GM12874 (cell line): ENCODE measurements around the gene TM6SF1.

Experiments
- CTCF ChIP-seq: IDR thresholded peaks from 2 replicates; pipeline ENCODE4 v1.5.1; 2011; ENCODE audit warnings: low read depth, mild to moderate bottlenecking, control low read depth, low read length, moderate library complexity; ENCODE audit not compliant: insufficient read depth

TM6SF1 gene

GRCh38 chr15:83115410-83115809 lies 8.0 kb downstream of the TM6SF1 start:
- TF ChIP-seq CTCF = no peak

GRCh38 chr15:83115831-83116565 lies 8.6 kb downstream of the TM6SF1 start:
- TF ChIP-seq CTCF = no peak

- no peak for TF ChIP-seq CTCF
Measured at GRCh38 chr15:83118291-83118827, 10.9 kb downstream of the TM6SF1 start.

GRCh38 chr15:83118968-83119367 lies 11.5 kb downstream of the TM6SF1 start:
- TF ChIP-seq CTCF = no peak

GRCh38 chr15:83119968-83120581 lies 12.6 kb downstream of the TM6SF1 start:
- TF ChIP-seq CTCF = no peak

GRCh38 chr15:83123529-83123928 lies 16.1 kb downstream of the TM6SF1 start:
- TF ChIP-seq CTCF = no peak

GRCh38 chr15:83127547-83128150 lies 20.2 kb downstream of the TM6SF1 start:
- TF ChIP-seq CTCF = no peak
